Inflammatory macrophage (primary cell): ENCODE data around the gene MIPOL1.
"Not testable (repeated sequence)": the region's sequence is repeated elsewhere in the genome, so short reads cannot be mapped to it uniquely, and the experiment has no call there.

ENCODE experiments used
- DNase-seq, 2 donors: peaks; one replicate each; pipeline ENCODE4 v3.0.0-alpha.2; 2020 to 2022
- total RNA-seq, 18 experiments: gene quantifications; one replicate each; lab custom pipeline; 2026; ENCODE audit warnings: mixed read lengths in 6 of 18, inconsistent platforms in 2 of 18; lab: John Stamatoyannopoulos, UW

Gene MIPOL1, protein sequence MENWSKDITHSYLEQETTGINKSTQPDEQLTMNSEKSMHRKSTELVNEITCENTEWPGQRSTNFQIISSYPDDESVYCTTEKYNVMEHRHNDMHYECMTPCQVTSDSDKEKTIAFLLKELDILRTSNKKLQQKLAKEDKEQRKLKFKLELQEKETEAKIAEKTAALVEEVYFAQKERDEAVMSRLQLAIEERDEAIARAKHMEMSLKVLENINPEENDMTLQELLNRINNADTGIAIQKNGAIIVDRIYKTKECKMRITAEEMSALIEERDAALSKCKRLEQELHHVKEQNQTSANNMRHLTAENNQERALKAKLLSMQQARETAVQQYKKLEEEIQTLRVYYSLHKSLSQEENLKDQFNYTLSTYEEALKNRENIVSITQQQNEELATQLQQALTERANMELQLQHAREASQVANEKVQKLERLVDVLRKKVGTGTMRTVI
- total RNA-seq, result 0 to 0.49 (median 0.11) reads per million in 18 experiments

DNA sequence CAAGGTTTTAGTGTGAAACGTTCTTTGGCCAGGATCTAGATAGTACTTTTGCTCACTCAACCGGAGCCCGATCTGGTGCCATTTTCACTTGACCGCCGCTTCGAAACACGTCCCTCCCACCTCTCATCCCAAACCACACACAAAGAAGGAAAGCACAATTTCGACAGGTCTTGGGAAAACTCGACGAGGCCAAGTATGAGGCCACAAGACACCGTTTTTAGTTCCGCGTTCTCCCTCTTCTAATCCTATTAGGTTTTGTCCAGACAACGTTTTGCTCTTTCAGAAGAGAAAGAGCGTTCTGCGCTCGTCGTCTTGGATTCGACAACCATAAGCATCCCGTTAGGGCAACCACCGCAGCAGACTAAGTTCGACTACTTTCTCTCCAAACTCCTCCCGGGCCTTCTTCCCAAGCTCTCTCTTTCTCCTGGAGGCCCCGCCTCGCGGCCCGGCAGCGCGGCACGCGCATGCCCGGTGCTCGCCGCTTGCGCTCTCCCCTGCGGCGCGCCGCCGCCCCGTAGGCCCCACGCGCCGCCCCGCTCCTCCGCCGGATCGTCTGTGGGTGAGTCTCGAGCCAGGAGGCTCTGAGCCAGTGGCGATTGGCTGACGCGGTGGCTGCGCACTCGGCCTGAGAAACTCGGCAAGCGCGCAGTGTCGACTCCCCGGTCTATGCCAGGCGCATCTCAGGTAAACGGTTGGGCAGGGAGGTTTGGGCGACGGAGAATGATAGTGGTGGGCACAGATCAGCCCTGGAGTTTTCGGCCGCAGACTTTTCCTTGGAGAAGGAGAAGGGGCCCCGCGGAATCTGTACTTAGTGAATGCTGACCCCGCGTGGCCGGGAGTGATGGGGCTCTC lies at the start of gene MIPOL1:
TSS of gene MIPOL1 (plus strand) at position 517 of the 852 bp plus-strand sequence. CDS start 49,952 bp downstream, outside the sequence.
- DNase-seq, result peak in 1 of 2 donors; percentile 40

DNA sequence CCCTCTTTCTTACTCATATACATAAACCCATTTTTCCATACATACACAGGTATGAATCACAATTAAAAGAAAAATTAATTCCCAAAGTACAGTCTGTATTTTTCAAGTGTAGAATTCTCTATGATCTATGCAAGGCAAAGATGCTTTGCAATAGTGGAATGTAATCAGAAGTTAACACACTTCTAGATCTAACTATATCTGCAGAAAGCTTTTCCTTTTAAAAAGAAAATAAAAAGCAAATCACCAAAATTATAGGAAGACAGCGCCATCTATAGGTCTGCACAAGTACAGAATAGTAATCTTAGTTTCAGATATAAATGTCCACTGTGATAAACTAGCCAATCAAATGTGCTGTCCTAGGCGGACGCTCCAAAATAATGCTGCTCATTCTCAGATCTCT lies 47.3 kb upstream of the MIPOL1 start:
- DNase-seq, result peak; percentile 9 to 45

DNA sequence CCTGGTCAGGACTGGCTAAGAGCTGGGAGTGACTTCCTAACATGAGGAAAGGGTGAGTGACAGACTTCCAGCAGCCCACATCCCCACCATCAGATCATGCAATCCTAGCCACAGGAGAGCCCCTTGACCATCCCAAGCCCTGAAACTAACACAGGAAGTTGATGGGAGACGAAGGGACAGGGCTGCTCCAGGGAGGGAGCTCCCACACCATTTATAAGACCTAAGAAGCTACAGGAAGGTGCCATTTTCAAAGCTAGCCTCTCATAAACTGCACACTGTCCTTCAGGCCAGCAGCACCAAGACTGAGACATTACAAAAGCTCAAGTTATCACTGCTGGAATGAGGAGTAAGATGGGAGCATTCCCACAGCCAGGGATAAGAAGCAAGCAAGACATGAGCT lies 44.7 kb upstream of the MIPOL1 start:
- DNase-seq, result no peak

DNA sequence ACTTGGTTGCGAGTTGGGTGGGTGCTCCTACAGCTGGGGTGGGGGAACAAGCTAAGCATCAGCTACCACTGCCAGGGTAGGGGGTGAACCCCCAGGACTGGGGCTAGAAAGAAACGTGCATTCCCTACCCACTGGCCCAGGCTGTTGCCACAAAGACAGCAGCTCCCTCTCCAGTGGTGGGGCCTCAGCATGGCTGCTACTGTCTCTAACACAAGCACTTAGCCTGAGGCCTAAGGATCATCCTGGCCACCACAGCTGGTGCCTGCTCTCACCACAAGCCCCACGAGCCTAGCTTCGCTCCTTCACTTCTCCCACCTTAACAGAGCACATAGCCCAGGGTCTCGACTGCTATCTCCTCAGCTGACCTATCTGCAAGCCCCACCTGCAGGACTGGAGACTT lies 44.3 kb upstream of the MIPOL1 start:
- DNase-seq, result no peak

DNA sequence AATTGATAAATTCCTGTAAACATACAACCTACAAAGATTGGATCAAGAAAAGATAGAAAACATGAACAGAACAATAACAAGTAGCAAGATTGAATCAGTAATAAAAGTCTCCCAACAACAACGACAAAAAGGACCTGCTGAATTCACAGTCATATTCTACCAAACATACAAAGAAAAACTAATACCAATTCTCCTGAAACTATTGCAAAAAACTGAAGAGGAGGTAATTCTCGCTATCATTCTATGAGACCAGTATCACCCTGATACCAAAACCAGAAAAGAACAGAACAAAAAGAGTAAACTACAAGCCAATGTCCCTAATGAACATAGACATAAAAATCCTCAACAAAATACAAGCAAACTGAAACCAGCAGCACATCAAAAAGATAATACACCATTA lies 39.8 kb upstream of the MIPOL1 start:
- no peak for DNase-seq

DNA sequence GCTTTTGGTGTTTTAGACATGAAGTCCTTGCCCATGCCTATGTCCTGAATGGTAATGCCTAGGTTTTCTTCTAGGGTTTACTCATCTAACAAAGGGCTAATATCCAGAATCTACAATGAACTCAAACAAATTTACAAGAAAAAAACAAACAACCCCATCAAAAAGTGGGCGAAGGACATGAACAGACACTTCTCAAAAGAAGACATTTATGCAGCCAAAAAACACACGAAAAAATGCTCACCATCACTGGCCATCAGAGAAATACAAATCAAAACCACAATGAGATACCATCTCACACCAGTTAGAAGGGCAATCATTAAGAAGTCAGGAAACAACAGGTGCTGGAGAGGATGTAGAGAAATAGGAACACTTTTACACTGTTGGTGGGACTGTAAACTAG lies 35.4 kb upstream of the MIPOL1 start:
- not testable (repeated sequence) for DNase-seq

DNA sequence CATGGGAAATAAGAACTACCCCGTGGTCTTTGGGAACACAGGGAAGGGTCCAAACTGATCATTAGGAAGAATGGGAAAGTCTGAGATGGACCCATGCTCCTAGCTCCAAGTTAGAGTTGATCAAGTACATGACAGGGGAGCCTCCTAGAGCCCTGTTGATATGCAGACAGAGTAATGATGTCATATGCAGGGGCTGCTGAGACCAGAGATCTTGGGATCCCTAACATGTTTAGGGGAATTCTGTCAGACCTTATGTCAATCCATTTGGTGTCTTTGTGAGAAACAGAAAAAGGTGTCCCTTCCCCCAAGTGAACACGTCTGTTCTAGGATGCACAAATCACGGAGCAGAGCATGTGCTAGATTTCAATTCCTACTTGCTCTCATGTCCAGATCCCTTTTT lies 31.9 kb upstream of the MIPOL1 start:
- no peak for DNase-seq

DNA sequence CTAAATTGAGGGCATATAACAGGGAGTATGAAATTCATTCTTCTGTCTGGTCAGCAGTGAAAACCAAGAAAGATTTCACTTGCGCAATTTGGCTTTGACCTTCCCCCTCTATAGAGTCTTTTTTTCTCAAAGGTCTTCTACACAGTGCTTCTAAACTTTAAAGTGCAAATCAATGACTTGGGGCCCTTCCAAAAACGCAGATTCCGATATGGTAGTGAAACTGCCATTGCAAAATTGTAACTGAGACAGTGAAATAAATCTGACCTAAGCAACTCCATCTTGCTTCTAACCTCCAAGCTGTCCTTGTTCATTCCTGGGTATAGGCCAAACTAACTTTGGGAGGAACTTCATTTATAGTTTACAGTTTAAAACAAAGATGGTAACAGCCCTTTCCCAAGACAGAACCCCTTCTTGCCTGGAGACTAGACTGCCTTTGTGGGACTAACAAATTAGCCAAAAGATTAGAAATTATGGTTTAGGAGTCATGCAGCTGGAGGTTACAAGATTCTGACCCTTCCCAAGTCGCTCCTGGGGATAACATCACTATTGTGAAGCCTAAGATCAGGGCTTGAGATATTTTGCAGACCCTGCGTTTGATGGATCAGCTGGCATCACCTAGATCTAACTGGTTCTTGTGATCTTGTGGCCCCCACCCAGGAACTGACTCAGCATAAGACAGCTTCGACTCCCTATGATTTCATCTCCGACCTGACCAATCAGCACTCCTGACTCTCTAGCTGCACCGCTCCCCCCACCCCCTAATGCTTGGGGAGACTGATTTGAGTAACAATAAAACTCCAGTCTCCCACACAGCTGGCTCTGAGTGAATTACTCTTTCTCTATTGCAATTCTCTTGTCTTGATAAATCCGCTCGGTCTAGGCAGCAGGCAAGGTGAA lies 30.3 kb upstream of the MIPOL1 start:
- no peak for DNase-seq

DNA sequence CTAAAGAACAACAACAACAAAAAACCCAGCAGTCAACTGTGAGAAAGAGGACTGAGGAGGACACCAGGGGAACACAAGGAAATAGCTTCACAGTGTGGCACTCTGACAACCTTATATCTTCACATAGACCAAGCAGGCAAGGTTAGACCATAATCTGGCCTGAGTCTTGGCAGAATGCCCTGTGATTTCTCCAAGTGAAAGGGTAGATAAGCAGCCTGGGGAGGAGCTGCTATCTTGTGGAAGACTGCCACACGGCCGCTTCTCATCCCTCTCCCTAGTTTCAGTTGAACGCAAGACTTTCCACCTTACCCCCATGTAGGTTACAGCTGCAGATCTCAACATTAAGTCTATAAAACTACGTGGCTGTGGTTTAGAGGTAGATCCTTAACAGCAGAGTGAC lies 29.0 kb upstream of the MIPOL1 start:
- DNase-seq, result no peak

DNA sequence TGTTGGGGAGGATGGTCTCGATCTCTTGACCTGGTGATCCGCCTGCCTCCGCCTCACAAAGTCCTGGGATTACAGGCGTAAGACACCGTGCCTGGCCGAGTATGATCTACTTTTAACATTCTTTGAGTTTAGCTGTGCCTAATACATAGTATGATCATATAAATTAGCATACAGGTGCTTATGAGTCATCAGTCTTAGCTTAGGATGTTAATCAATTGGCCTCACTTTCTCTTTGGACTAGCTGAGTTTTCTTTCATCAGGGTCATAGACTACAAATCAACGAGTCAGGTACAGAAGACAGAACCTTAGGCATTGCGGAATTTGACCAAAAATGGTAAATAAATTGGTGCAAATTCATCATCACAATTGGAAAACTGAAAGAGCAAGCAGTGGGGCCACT lies 27.5 kb upstream of the MIPOL1 start:
- no peak for DNase-seq

DNA sequence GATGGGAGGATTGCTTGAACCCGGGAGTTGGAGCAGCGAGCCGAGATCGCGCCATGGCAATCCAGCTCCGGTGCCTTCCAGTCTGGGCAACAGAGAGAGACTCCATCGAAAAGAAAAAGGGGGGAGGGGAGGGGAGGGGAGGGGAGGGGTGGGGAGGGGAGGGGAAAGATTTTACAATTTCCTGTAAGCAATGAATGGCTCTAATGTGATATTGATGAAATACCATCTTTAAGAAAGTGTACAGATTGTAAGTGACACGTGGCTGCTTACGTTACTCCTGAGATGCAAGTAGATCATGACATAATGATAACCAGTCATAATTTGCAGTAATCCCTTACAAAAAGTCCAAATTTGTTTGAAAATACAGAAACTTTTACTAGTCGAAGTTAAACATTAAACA lies 26.7 kb upstream of the MIPOL1 start:
- DNase-seq, result no peak

DNA sequence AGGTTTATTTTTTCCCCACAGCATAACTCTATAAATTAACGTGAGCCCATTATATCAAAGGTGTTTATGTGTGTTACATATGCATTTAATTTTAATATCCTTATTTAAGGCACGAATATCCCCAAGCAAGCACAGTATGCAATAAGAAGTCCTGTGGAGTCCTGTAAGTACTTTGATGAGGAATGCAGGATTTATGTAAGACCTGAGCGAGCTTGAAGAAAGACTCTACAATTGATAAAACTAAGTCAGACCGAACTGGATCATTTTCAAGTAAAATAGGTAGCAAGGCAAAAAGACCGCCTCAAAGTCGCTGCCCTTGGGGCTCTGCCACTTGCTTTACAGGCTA lies 26.1 kb upstream of the MIPOL1 start:
- no peak for DNase-seq

DNA sequence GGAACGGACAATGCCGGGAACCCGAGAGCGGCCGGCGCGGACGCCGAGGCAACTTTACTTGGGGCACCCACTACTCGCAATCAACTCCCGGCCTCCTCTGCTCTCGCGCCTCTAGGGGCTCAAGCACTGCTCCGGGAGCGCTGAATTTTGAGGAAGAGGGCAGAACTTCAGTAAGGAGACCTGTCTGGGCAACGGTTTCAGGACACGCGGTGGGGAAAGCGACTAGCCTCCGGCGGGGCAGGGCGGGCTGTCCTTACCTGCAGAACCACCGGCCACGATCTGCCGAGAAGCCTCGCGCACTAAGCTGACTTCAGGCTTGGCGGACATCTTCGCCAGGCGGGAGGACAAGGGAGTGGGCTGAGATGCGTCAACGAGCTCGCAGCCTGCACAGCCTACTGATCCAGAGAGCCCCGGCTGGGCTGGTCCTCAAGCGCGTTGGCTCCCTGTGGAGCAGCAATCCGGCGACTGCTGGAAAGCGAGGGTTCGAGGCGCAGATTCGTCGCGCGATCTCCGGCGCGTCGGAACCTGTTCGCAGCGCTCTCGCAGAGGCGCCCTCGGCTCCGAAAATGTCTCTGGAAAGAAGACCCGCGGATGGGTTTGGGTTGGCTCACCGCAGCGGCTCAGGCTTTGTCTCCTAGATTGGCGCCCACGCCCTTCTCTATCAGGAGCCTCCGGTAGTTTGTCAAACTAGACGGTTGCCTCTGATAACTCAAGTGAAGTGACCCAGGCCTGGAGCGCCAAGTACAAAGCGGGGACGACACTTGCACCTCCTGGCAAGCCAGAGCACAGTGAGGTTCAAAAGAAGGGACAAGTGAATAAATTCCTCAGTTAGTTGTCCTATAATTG lies 25.5 kb upstream of the MIPOL1 start, which contains the start of gene SLC25A21:
TSS of gene SLC25A21 (minus strand) at position 583 of the 846 bp plus-strand sequence.
- DNase-seq, result no peak

DNA sequence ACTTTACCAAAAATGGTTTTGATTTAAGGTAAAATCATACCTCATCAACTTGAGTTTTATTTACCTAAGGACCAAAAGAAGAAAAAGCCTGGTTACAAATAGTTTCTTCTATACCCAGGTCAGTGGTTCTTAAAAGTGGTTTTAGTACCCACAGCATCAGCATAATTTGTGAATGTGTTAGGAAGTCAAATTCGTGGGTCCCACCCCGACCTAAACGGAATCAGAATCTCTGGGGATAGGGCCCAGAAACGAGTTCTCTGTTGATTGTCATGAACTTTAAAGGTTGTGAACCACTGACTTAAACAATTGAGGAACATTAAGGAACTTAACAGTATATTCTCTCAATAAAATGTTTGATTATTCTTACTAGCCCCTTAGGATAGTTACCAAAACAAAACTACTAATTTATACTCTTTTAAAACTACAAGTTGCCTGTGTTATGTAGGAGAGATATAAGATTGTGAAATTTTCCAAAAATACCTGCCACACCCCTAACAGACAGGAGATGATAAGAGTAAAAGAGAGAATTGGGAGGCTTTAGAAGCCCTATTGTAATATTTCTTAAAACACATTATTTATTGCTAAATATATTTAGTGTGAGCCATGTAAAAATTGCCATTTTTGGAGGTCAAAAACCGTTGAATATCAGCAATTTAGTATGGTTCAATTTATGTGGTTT lies 24.7 kb upstream of the MIPOL1 start:
- no peak for DNase-seq

DNA sequence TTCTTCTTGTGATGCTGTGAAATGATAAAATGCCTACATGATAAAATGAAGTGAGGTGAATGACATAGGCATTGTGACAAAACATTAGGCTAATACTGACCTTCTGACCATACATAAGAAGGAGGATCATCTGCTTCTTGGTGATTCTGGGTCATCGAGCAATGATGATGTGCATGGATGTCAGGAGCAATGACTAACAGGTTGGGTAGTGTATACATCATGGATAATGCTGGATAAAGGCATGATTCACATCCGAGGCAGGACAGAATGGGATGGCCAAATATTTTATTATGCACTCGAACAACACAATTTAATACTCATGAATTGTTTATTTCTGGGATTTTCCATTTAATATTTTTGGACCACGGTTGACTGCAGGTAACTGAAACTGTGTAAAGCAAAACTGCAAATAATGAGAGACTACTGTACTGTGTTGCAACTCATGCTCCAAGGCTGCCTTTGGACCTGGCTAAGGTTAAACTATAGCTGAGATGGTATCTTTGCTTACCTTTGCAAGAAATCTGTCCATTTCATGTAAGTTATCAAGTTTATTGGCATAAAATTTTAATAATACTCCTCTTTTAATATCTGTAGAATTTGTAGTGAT lies 17.7 kb upstream of the MIPOL1 start:
- no peak for DNase-seq

DNA sequence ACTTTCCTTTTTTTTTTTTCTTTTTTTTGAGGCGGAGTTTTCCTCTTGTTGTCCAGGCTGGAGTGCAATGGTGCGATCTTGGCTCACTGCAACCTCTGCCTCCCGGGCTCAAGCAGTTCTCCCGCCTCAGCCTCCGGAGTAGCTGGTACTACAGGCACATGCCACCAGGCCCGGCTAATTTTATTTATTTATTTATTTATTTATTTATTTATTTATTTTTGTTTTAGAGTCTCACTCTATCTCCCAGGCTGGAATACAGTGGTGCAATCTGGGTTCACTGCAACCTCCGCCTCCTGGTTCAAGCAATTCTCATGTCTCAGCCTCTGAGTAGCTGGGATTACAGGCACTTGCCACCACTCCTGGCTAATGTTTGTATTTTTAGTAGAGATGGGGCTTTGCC lies 16.9 kb upstream of the MIPOL1 start:
- not testable (repeated sequence) for DNase-seq

DNA sequence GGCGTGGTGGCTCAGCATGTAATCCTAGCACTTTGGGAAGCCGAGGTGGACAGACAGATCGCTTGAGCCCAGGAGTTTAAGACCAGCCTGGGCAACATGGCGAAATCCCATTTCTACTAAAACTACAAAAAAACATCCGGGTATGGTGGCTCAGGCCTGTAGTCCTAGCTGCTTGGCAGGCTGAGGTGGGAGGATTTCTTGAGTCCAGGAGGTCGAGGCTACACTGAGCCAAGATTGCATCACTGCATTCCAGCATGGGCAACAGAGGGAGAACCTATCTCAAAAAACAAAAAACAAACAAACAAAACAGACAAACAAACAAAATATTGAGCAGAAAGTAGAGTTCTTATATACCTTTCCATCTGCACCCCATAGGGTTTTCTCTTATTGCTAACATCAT lies 16.3 kb upstream of the MIPOL1 start:
- no peak for DNase-seq

DNA sequence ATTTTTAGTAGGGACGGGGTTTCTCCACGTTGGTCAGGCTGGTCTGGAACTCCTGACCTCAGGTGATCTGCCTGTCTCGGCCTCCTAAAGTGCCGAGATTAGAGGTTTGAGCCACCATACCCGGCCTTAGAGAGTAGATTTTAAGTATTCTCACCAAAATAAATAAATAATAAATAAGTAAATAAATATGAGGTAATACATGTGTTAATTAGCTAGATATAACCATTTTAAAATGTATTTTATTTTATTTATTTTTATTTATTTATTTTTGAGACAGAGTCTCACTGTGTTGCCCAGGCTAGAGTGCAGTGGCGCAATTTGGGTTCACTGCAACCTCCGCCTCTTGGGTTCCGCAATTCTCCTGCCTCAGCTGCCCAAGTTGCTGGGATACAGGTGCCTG lies 13.2 kb upstream of the MIPOL1 start:
- DNase-seq, result not testable (repeated sequence)

DNA sequence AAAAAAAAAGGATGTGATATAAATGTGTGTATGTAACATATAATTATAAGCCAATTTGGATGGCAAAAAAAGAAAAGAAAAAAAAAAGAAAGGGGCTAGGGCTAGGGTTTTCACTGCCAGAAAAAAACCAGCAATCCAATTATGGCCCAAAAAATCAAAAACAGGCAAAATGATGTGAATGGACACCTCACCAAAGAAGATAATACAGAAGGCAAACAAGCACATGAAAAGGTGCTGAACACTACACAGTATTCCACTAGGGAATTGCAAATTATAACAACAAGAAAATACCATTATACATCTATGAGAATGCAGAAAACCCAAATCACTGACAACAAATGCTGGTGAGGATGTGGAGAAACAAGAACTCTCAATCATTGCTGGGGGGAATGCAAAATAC lies 12.1 kb upstream of the MIPOL1 start:
- no peak for DNase-seq

DNA sequence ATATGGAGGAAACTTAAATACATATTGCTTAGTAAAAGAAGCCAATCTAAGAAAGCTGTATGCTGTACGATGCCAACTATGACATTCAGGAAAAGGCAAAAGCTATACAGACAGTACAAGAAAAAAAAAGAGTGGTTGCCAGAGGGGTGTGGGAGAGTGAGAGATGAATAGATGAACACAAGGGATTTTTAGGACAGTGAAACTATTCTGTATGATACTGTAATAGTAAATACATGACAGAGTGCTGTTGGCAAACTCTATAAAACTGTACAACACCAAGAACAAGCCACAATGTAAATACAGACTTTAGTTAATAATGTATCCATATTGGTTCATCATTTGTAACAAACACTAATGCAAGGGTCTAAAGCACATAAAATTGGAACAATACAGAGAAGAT lies 10.9 kb upstream of the MIPOL1 start:
- no peak for DNase-seq

DNA sequence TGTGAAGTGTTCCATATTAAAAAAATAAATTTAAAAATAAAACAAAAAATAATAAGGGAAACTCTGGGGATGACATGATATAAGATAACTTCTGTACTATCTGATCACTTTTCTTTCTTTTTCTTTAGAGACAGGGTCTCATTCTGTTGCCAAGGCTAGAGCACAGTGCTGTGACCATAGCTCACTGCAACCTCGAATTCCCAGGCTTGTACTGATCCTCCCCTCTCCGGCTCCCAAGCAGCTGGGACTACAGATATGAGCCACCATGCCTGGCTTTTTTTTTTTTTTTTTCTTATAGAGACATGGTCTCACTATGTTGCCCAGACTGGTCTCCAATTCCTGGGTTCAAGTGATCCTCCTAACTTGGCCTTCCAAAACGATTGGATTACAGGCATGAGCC lies 10.4 kb upstream of the MIPOL1 start:
- DNase-seq, result no peak
